ENCODE measurements around the gene ATAD3C.
"Not testable (repeated sequence)": the region's sequence is repeated elsewhere in the genome, so short reads cannot be mapped to it uniquely, and the experiment has no call there.

Gene ATAD3C

DNA sequence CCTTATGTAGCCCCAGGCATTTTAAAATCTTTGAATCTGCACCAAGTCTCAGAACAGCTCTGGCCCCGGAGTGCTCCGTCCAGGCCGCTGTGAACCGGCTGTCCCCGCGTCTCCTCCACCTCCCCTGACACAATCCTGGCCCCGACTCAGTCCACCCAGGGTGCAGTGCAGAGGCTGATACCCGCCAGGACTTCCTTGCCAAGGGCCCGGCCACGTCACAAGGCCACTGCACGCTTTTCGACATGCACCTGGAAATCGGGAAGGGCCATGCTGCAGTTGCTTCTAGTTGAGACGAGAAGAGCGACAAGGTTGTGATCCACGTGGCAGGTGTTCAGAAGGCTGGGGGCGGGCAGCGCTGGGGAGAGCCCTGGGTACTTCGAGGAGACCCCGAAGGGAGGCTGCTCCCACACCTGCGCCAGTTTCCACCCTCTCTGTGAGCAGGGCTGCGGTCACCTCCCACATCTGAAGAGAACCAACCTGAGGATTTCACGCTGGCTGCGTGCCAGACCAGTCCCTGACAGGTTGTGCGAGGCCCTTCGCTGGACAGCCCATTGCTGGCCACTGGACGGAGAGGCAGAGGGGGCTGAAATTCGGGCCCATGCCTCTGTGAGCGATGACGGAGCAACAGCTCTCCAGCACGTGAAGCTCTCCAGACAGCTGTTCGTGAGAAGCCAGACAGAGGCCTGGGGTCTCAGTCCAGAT lies 7.3 kb upstream of the ATAD3C start:
- DNase-seq = no peak

DNA sequence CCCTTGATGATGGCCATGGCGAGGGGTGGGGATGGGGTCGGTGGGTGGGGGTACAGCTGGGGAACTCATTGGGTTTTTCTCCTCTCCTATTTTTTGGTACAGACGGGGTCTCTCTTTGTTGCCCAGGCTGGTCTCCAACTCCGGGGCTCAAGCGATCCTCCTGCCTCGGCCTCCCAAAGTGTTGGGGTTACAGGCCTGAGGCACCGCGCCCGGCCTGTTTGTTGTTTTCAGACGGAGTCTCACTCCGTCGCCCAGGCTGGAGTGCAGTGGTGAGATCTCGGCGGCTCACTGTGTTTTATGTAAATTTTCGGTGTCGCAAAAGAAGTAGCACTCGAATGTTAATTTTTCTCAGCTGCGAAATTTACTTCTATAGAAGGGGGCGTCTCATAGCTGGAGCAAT lies 2.9 kb upstream of the ATAD3C start:
- not testable (repeated sequence) for DNase-seq

GRCh38 chr1:1450616-1451015 lies 1.1 kb downstream of the ATAD3C start:
- DNase-seq = not testable (repeated sequence)

DNA sequence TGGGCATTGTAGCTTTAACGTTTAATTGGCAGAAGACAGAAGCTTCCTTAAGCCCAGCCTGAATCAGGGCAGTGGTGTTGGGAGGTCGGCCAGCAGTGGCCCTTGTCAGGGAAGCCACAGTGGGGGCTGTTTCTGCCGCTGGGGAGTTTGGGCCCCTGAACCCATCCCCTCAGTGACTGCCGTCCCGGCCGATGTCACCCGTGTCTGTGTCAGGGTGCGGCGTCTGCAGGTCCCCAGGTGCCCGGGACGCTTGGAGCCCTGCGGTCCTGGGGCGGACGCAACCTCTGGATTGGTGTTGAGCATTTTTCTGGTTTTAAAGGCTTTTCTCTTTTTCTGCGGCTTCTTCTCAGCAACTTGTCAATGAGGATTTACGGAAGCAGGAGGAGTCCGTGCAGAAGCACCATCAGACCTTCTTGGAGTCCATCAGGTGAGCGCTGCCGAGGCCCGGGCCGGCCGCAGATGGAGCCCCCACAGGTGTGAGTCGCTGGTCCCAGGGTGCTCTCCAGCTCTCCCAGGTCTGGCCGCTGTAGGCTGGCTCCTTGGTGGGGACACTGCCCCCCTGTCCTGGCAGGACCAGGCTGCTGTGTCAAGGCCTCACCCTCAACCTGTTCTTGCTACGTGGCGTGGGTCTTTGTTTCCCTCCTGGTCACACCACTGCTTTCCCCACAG lies 2.3 kb downstream of the ATAD3C start:
- no peak for DNase-seq

DNA sequence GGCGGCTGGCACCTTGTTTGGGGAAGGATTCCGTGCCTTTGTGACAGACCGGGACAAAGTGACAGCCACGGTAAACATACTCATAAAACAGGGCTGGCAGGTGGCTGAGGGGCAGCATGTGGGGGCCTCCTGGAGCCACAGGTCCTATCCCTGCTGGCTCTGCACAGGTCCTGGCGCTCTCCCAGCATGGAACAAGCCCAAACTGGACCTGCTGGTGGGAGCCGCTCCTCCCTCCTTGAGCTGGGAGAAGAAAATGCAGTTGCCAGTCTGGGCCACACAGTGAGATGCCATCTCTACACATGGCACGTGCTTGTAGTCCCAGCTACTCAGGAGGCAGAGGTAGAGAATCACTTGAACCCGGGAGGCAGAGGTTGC lies 2.9 kb downstream of the ATAD3C start:
- DNase-seq = not testable (repeated sequence)

DNA sequence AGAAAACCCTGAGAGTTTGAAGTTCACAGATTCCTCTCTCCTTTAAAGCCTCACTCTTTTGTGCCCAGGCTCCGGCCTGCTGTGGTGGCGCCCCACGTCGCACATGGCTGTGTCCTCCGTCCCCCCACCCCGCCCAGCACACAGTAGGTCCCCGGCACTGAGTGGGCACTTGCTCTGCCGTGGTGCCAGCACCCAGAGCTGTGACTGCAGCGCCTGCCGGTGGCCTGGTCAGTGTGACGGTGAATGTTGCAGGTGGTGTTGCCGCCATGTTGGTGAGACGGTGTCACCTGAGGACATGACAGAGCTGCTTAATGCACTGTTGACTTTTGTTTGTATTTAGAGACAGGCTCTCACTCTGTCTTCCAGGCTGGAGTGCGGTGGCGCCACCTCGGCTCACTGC lies 3.4 kb downstream of the ATAD3C start:
- no peak for DNase-seq

- not testable (repeated sequence) for DNase-seq
Observed at GRCh38 chr1:1454286-1455056, 5.0 kb downstream of the ATAD3C start.

GRCh38 chr1:1455366-1455884 lies 5.9 kb downstream of the ATAD3C start:
- no peak for DNase-seq

DNA sequence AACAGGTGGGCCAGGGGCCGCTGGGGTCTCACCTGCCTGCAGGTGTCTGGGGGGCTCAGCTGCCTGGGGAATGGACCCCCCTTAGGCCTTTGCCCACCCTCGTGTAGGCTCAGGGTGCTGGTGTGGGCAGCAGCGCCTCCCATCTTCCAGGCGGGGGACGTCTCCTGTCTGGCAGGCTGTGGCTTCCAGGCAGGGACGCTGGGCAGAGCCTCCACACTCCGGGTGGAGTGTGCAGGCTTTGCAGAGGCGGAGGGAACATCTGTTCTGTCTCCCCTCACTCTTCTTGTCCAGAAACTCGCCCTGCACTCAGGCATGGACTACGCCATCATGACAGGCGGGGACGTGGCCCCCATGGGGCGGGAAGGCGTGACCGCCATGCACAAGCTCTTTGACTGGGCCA lies 6.4 kb downstream of the ATAD3C start:
- DNase-seq = not testable (repeated sequence)

DNA sequence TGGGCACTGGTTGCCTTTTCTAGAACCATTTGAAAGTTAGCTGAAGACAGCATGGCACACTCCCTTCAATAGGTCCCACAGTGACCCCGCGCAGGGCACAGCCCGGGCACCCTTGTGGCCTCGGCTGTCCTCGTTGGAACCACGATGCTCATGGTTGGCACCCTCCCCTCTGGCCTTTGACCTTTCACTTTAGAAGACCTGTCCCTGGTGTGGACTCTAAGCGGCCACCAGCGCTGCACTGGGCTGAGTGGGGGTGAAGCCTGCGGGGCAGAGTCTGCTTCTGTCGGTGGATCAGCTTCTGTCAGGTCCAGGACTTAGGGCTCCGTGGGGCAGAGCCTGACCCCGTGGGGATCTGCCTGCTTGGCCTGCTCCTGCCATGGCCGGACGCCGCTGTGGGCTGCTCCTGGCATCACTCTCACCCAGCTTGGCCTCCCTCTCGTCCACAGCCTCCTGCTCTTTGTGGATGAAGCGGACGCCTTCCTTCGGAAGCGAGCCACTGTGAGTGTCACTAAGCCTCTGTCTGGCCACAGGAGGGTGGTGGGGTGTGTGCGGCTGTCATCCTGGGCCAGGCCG lies 7.3 kb downstream of the ATAD3C start:
- not testable (repeated sequence) for DNase-seq

DNA sequence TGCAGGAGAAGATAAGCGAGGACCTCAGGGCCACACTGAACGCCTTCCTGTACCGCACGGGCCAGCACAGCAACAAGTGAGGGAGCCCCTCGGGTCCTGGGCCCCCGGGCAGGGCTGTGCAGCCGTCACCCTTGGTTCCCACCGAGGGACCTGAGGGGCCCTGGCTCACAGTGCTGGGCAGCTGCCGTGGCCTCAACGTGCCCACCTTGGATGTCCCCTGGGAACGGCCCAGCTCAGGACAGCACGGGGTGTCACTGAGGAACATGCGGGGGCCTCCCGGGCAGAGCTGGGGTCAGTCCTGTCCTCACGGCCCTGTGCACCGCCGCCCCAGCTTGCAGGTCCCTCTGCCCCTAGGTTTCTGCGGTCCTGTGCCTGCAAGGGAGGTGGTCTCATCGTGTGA lies 9.7 kb downstream of the ATAD3C start:
- DNase-seq = not testable (repeated sequence)

DNA sequence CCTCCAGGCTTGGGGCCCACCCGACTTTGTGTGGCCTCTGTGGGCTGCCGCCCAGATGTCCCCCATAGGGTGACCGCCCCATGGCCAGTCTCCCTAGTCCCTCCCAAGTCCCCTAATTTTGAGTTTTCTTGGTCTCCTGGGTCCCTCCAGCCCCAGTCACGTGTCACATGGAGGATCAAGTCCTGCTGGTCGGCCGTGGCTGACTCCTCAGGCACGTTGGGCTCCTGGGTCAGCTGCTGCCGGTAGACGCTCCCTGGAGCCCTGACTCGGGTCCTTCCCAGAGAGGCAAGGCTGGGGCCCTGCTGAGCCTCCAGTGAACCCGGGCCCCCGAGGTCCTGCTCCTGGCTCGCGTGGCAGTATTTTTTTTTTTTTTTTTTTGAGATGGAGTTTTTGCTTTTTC lies 10.2 kb downstream of the ATAD3C start:
- DNase-seq = not testable (repeated sequence)

DNA sequence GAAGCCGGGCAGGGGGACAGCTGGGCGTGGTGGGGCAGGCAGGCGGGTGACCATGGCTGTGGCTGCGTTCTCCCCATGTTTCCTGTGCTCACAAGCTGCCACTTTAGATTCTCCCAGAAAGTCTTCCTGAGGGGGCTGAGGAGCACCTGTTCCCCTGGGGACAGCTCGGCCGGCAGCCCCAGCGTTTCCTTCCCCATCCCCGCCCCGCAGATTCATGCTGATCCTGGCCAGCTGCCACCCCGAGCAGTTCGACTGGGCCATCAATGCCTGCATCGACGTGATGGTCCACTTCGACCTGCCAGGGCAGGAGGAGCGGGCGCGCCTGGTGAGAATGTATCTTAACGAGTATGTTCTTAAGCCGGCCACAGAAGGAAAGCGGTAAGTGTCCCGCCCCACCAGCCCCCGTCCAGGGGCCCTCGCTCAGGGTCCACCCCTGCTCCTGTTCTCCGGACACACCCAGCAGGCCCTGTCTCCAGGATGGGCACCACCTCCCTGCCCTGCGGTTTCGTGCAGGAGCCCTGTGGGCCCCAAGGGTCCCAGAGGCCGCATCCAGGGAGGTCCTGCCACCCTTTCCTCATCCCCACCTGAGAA lies 11.1 kb downstream of the ATAD3C start:
- no peak for DNase-seq

GRCh38 chr1:1461721-1462317 lies 12.3 kb downstream of the ATAD3C start:
- DNase-seq = no peak

GRCh38 chr1:1462318-1462966 lies 13.0 kb downstream of the ATAD3C start:
- peak in 1 of 4 experiments; percentile 30 for DNase-seq

GRCh38 chr1:1463312-1463711 lies 13.8 kb downstream of the ATAD3C start:
- no peak for DNase-seq

DNA sequence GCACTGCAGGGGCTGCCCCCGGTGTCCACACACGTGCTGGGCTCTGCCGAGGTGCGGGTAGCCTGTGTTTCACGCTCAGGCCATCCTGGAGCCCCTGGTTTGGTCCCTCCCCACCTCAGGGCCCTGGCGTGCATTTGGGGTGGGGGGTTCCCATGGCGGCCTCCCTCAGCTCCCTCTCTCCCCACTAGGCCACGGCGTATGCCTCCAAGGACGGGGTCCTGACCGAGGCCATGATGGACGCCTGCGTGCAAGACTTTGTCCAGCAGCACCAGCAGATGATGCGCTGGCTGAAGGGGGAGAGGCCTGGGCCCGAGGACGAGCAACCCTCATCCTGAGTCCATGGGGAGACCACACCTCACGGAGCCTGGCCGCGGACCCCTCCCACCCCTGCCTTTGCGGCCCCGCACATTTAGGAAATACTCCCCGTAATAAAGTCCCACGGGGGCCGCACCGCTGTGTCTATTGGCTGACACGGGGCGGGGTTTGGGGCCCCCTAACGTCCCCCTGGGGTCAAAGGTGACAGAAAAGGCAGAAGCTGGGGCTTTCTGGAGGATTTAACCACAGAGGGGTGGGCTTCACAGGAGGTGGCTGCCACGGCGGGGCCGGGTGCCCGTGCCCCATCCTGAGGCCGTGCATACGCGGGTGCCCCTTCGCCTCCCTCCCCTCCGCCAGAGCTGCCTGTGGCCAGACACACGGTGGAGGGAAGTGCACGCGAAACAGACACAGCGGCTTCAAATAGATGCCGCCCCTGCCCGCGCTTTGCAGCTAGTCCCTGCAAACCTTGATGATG lies 18.9 kb downstream of the ATAD3C start:
- not testable (repeated sequence) for DNase-seq

DNA sequence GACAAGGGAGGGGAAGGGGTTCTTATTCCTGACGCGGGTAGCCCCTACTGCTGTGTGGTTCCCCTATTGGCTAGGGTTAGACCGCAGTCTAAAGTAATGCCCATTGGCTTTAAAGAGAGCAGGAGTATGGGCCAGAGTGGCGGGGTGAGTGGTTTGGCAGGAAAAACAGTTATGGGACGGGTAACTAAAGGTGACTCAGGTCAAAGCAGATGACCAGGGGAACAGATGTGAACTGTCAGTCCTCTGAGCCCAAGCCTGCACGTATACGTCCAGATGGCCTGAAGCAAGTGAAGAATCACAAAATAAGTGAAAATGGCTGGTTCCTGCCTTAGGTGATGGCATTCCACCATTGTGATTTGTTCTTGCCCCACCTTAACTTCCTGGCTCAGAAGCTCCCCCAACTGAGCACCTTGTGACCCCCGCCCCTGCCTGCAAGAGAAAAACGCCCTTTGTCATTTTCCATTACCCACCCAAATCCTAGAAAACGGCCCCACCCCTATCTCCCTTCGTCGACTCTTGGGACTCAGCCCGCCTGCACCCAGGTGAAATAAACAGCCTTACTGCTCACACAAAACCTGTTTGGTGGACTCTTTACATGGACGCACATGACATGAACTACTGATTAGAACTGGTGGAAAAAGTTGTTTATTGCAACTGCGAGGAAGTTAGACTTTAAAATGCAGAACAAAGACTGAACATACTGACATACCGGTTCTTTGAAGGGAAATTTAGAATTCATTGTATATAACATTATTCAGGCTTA lies 21.3 kb downstream of the ATAD3C start:
- peak in 2 of 4 experiments; percentile 10 to 19 for DNase-seq

GRCh38 chr1:1471389-1472052 lies 22.0 kb downstream of the ATAD3C start, which contains the start of gene ATAD3B:
Gene ATAD3B, plus strand, starts transcription at chr1:1471765. Its CDS starts 120 bp downstream, at chr1:1471885.
- DNase-seq = peak; percentile 95 to 98 (median 97)
